Central memory CD8-positive, alpha-beta T cell (primary cell): ENCODE measurements around the gene SCG3.

Experiments
- ATAC-seq: fragments of 150-1000 bp; cut with Tn5 transposase; replicated peaks from 2 replicates; pipeline ENCODE4 v1.10.0; 2022; ENCODE audit warnings: mild to moderate bottlenecking, moderate FRiP score, moderate number of reproducible peaks; ENCODE audit not compliant: poor library complexity, severe bottlenecking; ENCODE audit errors: extremely low read depth
- DNase-seq, 2 donors: peaks; one replicate each; pipeline ENCODE4 v3.0.0; 2021; ENCODE audit warnings: low spot score in 2 of 2
- H3K27ac Mint-ChIP-seq: one replicate; pipeline ENCODE4 v1.8.0; 2022; ENCODE audit warnings: low read depth, mild to moderate bottlenecking, moderate library complexity, mixed read lengths
- H3K27me3 Mint-ChIP-seq: one replicate; pipeline ENCODE4 v1.8.0; 2022; ENCODE audit warnings: mixed read lengths
- H3K36me3 Mint-ChIP-seq: one replicate; pipeline ENCODE4 v1.8.0; 2022; ENCODE audit warnings: mild to moderate bottlenecking, moderate library complexity, mixed read lengths; ENCODE audit not compliant: insufficient read depth
- H3K4me1 Mint-ChIP-seq: one replicate; pipeline ENCODE4 v1.8.0; 2022; ENCODE audit warnings: mixed read lengths
- H3K4me3 Mint-ChIP-seq: one replicate; pipeline ENCODE4 v1.8.0; 2022; ENCODE audit warnings: mild to moderate bottlenecking, moderate library complexity, mixed read lengths
- H3K9me3 Mint-ChIP-seq: one replicate; pipeline ENCODE4 v1.8.0; 2022; ENCODE audit warnings: mixed read lengths

The SCG3 gene

GRCh38 chr15:51696566-51696965 lies 15.3 kb downstream of the SCG3 start:
- no peaks in the 10 kb centered on the region for H3K36me3 Mint-ChIP-seq
- H3K27ac Mint-ChIP-seq: no peak overlapping the region
- H3K4me1 Mint-ChIP-seq: no peaks in the 10 kb centered on the region
- ATAC-seq (no peak), DNase-seq (no peak)
- no peak overlapping the region for H3K4me3 Mint-ChIP-seq
- no peaks in the 10 kb centered on the region for H3K9me3 Mint-ChIP-seq
- peaks cover 56% of the 10 kb centered on the region for H3K27me3 Mint-ChIP-seq

DNA sequence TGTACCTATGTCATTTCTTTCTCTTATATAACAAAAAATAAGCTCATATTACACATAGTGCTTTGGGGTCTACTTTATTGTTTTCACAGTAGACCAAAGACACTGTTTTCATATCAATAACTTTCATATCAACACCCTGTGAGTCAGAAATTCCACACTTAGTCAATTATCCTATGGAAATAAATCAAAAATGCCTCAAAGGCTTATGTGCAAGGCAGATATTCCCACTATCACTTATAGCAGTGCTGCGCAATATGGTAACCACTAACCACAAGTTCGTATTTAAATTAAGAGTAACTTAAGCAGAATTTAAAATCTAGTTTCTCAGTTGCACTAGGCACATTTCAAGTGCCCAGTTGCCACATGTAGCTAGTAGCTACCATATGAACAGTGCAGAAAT lies 15.9 kb downstream of the SCG3 start:
- Mint-ChIP-seq H3K36me3 (no peaks in the 10 kb centered on the region), H3K4me1 (no peaks in the 10 kb centered on the region), H3K27me3 (peaks cover 53% of the 10 kb centered on the region), H3K9me3 (no peaks in the 10 kb centered on the region), H3K4me3 (no peak overlapping the region), H3K27ac (no peak overlapping the region)
- ATAC-seq: no peak
- no peak for DNase-seq

- no peak overlapping the region for H3K4me3 Mint-ChIP-seq
- H3K27me3 Mint-ChIP-seq: peaks cover 33% of the 10 kb centered on the region
- ATAC-seq (no peak), DNase-seq (no peak)
- H3K9me3 Mint-ChIP-seq: no peaks in the 10 kb centered on the region
- no peaks in the 10 kb centered on the region for H3K36me3 Mint-ChIP-seq
- no peak overlapping the region for H3K27ac Mint-ChIP-seq
- H3K4me1 Mint-ChIP-seq: no peaks in the 10 kb centered on the region
Observed at GRCh38 chr15:51699373-51699772, 18.1 kb downstream of the SCG3 start.

- H3K4me1 Mint-ChIP-seq: no peaks in the 10 kb centered on the region
- H3K9me3 Mint-ChIP-seq: no peaks in the 10 kb centered on the region
- ATAC-seq (no peak), DNase-seq (no peak)
- H3K27ac Mint-ChIP-seq: no peak overlapping the region
- no peaks in the 10 kb centered on the region for H3K36me3 Mint-ChIP-seq
- peaks cover 33% of the 10 kb centered on the region for H3K27me3 Mint-ChIP-seq
- H3K4me3 Mint-ChIP-seq: no peak overlapping the region
Observed at GRCh38 chr15:51702710-51703109, 21.4 kb downstream of the SCG3 start.

DNA sequence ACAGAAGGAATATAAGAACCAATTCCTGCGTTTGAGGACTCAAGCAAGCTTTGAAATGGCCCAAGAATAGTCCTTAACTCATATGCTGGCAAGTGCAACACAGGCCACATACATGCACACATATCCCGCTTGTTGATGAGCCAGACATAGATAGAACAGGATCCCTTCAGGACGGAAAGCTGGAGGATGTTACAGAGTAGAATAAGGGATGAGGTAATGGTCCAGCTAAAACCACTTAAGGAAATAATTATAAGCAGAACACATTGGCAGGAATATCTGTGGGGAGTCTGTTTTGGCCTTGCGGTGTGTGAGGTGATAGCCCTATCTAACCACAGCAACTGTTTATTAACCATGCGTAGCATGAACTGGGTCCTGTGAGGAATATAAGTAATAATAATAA lies 25.0 kb downstream of the SCG3 start:
- Mint-ChIP-seq H3K36me3 (no peaks in the 10 kb centered on the region), H3K4me1 (no peaks in the 10 kb centered on the region), H3K27ac (no peak overlapping the region), H3K27me3 (peaks cover 4% of the 10 kb centered on the region), H3K4me3 (no peak overlapping the region), H3K9me3 (no peaks in the 10 kb centered on the region)
- DNase-seq: no peak
- no peak for ATAC-seq

- Mint-ChIP-seq H3K27me3 (no peaks in the 10 kb centered on the region), H3K27ac (no peak overlapping the region)
- ATAC-seq: no peak
Observed at GRCh38 chr15:51706926-51707608, 25.8 kb downstream of the SCG3 start.

GRCh38 chr15:51708013-51708412 lies 26.7 kb downstream of the SCG3 start:
- no peak overlapping the region for H3K27ac Mint-ChIP-seq

More at GRCh38 chr15:51706926-51707608, 25.8 kb downstream of the SCG3 start:
- Mint-ChIP-seq H3K9me3 (no peaks in the 10 kb centered on the region), H3K36me3 (no peaks in the 10 kb centered on the region), H3K4me1 (no peaks in the 10 kb centered on the region), H3K4me3 (no peak overlapping the region)
- no peak for DNase-seq

DNA sequence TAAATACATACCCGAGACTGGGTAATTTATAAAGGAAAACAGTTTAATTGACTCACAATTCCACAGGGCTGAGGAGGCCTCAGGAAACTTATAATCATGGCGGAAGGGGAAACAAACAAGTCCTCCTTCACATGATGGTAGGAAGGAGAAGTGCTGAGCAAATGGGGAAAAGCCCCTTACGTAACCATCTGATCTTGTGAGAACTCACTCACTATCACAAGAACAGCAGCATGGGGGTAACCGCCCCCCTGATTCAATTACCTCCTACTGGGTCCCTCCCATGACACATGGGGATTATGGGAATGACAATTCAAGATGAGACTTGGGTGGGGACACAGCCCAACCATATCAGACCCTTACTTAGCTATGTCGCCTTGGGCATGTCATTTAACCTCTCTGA lies 27.7 kb downstream of the SCG3 start:
- ATAC-seq (no peak), DNase-seq (no peak)
- Mint-ChIP-seq H3K36me3 (no peaks in the 10 kb centered on the region), H3K4me1 (no peaks in the 10 kb centered on the region), H3K4me3 (no peak overlapping the region), H3K9me3 (no peaks in the 10 kb centered on the region), H3K27ac (no peak overlapping the region), H3K27me3 (no peaks in the 10 kb centered on the region)

More at GRCh38 chr15:51708013-51708412, 26.7 kb downstream of the SCG3 start:
- DNase-seq (no peak), ATAC-seq (no peak)
- Mint-ChIP-seq H3K27me3 (no peaks in the 10 kb centered on the region), H3K4me3 (no peak overlapping the region), H3K9me3 (no peaks in the 10 kb centered on the region), H3K36me3 (no peaks in the 10 kb centered on the region), H3K4me1 (no peaks in the 10 kb centered on the region)

- Mint-ChIP-seq H3K27ac (no peak overlapping the region), H3K27me3 (no peaks in the 10 kb centered on the region), H3K36me3 (no peaks in the 10 kb centered on the region), H3K9me3 (no peaks in the 10 kb centered on the region), H3K4me1 (no peaks in the 10 kb centered on the region), H3K4me3 (no peak overlapping the region)
- no peak for DNase-seq
- ATAC-seq: no peak
Observed at GRCh38 chr15:51714162-51714561, 32.9 kb downstream of the SCG3 start.

DNA sequence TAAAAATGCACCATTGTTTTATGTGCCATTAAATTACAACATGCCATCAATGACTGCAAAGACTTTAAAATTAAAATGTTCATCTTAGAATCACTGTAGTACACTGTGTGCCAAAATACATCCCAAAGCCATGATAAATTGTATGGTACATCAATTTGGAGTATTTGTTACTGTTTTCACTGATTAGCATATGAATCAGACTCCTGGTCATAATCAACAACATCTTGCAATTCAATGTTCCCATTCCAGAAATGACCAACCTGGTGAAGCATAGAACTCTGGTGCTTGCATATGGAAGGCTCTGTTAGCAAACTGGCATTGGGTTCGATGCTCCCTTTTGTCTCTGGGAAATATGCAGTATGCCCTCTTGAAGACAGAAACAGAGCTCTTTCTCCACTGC lies 33.6 kb downstream of the SCG3 start:
- no peak overlapping the region for H3K27ac Mint-ChIP-seq
- no peaks in the 10 kb centered on the region for H3K9me3 Mint-ChIP-seq
- ATAC-seq (no peak), DNase-seq (no peak)
- no peaks in the 10 kb centered on the region for H3K36me3 Mint-ChIP-seq
- no peaks in the 10 kb centered on the region for H3K4me1 Mint-ChIP-seq
- no peaks in the 10 kb centered on the region for H3K27me3 Mint-ChIP-seq
- no peak overlapping the region for H3K4me3 Mint-ChIP-seq

GRCh38 chr15:51718219-51718618 lies 36.9 kb downstream of the SCG3 start:
- H3K27me3 Mint-ChIP-seq: no peaks in the 10 kb centered on the region
- H3K9me3 Mint-ChIP-seq: no peaks in the 10 kb centered on the region
- H3K4me3 Mint-ChIP-seq: no peak overlapping the region
- peaks cover 8% of the 10 kb centered on the region for H3K4me1 Mint-ChIP-seq
- peaks cover 11% of the 10 kb centered on the region for H3K36me3 Mint-ChIP-seq
- ATAC-seq (no peak), DNase-seq (no peak)
- H3K27ac Mint-ChIP-seq: no peak overlapping the region

GRCh38 chr15:51718746-51719145 lies 37.4 kb downstream of the SCG3 start:
- no peak for ATAC-seq
- Mint-ChIP-seq H3K27me3 (no peaks in the 10 kb centered on the region), H3K4me1 (peaks cover 8% of the 10 kb centered on the region), H3K27ac (no peak overlapping the region), H3K36me3 (peaks cover 13% of the 10 kb centered on the region), H3K4me3 (no peak overlapping the region), H3K9me3 (no peaks in the 10 kb centered on the region)
- DNase-seq: no peak

- H3K4me1 Mint-ChIP-seq: peaks cover 23% of the 10 kb centered on the region
- peak overlapping the region; percentile 23 for H3K27ac Mint-ChIP-seq
- H3K36me3 Mint-ChIP-seq: peaks cover 23% of the 10 kb centered on the region
- no peaks in the 10 kb centered on the region for H3K27me3 Mint-ChIP-seq
- no peaks in the 10 kb centered on the region for H3K9me3 Mint-ChIP-seq
- DNase-seq (no peak), ATAC-seq (no peak)
- H3K4me3 Mint-ChIP-seq: no peak overlapping the region
Observed at GRCh38 chr15:51720201-51720995, 39.1 kb downstream of the SCG3 start.
